Activated gamma-delta T cell (primary cell): ENCODE results near the gene PDE4D.

ENCODE experiments used
- DNase-seq: peaks from one replicate; lab custom pipeline; 2025; lab: John Stamatoyannopoulos, UW

PDE4D gene

GRCh38 chr5:59838989-59839388 lies 54.5 kb downstream of the PDE4D start:
- DNase-seq: no peak

GRCh38 chr5:59838067-59838466 lies 55.5 kb downstream of the PDE4D start:
- no peak for DNase-seq

GRCh38 chr5:59837071-59837470 lies 56.5 kb downstream of the PDE4D start:
- no peak for DNase-seq

- DNase-seq: no peak
These were observed 57.7 kb downstream of the PDE4D start for GRCh38 chr5:59835800-59836199.

GRCh38 chr5:59833448-59833847 lies 60.1 kb downstream of the PDE4D start:
- DNase-seq: no peak

GRCh38 chr5:59832577-59833301 lies 60.8 kb downstream of the PDE4D start:
- DNase-seq: no peak

- DNase-seq: no peak
These were observed 62.1 kb downstream of the PDE4D start for GRCh38 chr5:59831326-59832010.

- no peak for DNase-seq
These were observed 62.9 kb downstream of the PDE4D start for GRCh38 chr5:59830536-59831200.

GRCh38 chr5:59829922-59830321 lies 63.6 kb downstream of the PDE4D start:
- no peak for DNase-seq

GRCh38 chr5:59829386-59829785 lies 64.1 kb downstream of the PDE4D start:
- no peak for DNase-seq

- no peak for DNase-seq
These were observed 64.9 kb downstream of the PDE4D start for GRCh38 chr5:59828623-59829022.

GRCh38 chr5:59826996-59827395 lies 66.5 kb downstream of the PDE4D start:
- DNase-seq: no peak

- no peak for DNase-seq
These were observed 70.1 kb downstream of the PDE4D start for GRCh38 chr5:59823420-59823819.

- DNase-seq: no peak
These were observed 73.7 kb downstream of the PDE4D start for GRCh38 chr5:59819806-59820205.

- no peak for DNase-seq
These were observed 76.0 kb downstream of the PDE4D start for GRCh38 chr5:59817536-59817935.

GRCh38 chr5:59816654-59817300 lies 76.7 kb downstream of the PDE4D start:
- no peak for DNase-seq

- no peak for DNase-seq
These were observed 79.0 kb downstream of the PDE4D start for GRCh38 chr5:59814537-59814872.

- no peak for DNase-seq
These were observed 79.6 kb downstream of the PDE4D start for GRCh38 chr5:59813761-59814536.

- DNase-seq: no peak
These were observed 83.5 kb downstream of the PDE4D start for GRCh38 chr5:59810041-59810440.

- DNase-seq: no peak
These were observed 85.7 kb downstream of the PDE4D start for GRCh38 chr5:59807806-59808205.

- DNase-seq: no peak
These were observed 93.1 kb downstream of the PDE4D start for GRCh38 chr5:59800347-59800893.
